ENCODE measurements around the gene AHSA1.

The AHSA1 gene

GRCh38 chr14:77457522-77458248 is at the start of gene AHSA1, which contains the start of gene VIPAS39:
AHSA1 (plus strand) TSS chr14:77458093; CDS start chr14:77458190, 97 bp downstream.
VIPAS39 (minus strand) TSS chr14:77457601; CDS start chr14:77454102, 3,499 bp downstream.
- TF ChIP-seq TCF12 (IDR thresholded peaks at IDR 0.05; ENCODE audit: low read depth) (peak; percentile 20; the same call in 1 of the 2 replicates), EP300 (IDR thresholded peaks at IDR 0.05; ENCODE audit: borderline replicate concordance) (no peak), USF1 (IDR thresholded peaks at IDR 0.05) (no peak), YY1 (IDR thresholded peaks at IDR 0.05; ENCODE audit: low read depth) (peak; percentile 20; the same call in 1 of the 2 replicates), EGR1 (IDR thresholded peaks at IDR 0.05) (no peak), MAX (IDR thresholded peaks at IDR 0.05) (peak; percentile 69), NFIC (IDR thresholded peaks at IDR 0.05) (no peak), CREB1 (IDR thresholded peaks at IDR 0.05; ENCODE audit: low read depth) (peak; percentile 93), FOXM1 (IDR thresholded peaks at IDR 0.05; ENCODE audit: borderline replicate concordance, low read depth) (no peak; the same call in 1 of the 2 replicates), TAF1 (IDR thresholded peaks at IDR 0.05; ENCODE audit: low read depth) (peak; percentile 93), TEAD4 (IDR thresholded peaks at IDR 0.05) (no peak), ZBTB7A (IDR thresholded peaks at IDR 0.05; ENCODE audit: low read depth) (no peak), RAD21 (IDR thresholded peaks at IDR 0.05; ENCODE audit: low read depth) (no peak)

- TF ChIP-seq REST (IDR thresholded peaks at IDR 0.05; ENCODE audit: low read depth) (no peak), RAD21 (IDR thresholded peaks at IDR 0.05; ENCODE audit: low read depth) (peak; percentile 31; the same call in 1 of the 2 replicates), TEAD4 (IDR thresholded peaks at IDR 0.05) (no peak), FOXM1 (IDR thresholded peaks at IDR 0.05; ENCODE audit: borderline replicate concordance, low read depth) (no peak), TCF12 (IDR thresholded peaks at IDR 0.05; ENCODE audit: low read depth) (no peak)
Observed at GRCh38 chr14:77409131-77409533, 48.8 kb upstream of the AHSA1 start.

- TF ChIP-seq ZBTB7A (IDR thresholded peaks at IDR 0.05; ENCODE audit: low read depth) (no peak), NFIC (IDR thresholded peaks at IDR 0.05) (no peak), TAF1 (IDR thresholded peaks at IDR 0.05; ENCODE audit: low read depth) (no peak), USF1 (IDR thresholded peaks at IDR 0.05) (no peak), RAD21 (IDR thresholded peaks at IDR 0.05; ENCODE audit: low read depth) (no peak), TEAD4 (IDR thresholded peaks at IDR 0.05) (no peak), FOXM1 (IDR thresholded peaks at IDR 0.05; ENCODE audit: borderline replicate concordance, low read depth) (no peak), EGR1 (IDR thresholded peaks at IDR 0.05) (no peak), TCF12 (IDR thresholded peaks at IDR 0.05; ENCODE audit: low read depth) (no peak), CREB1 (IDR thresholded peaks at IDR 0.05; ENCODE audit: low read depth) (no peak), MAX (IDR thresholded peaks at IDR 0.05) (no peak), EP300 (IDR thresholded peaks at IDR 0.05; ENCODE audit: borderline replicate concordance) (no peak), YY1 (IDR thresholded peaks at IDR 0.05; ENCODE audit: low read depth) (no peak), REST (IDR thresholded peaks at IDR 0.05; ENCODE audit: low read depth) (no peak), CEBPB (IDR thresholded peaks at IDR 0.05) (no peak)
Observed at GRCh38 chr14:77416836-77417235, 41.1 kb upstream of the AHSA1 start.

- TF ChIP-seq TCF12 (IDR thresholded peaks at IDR 0.05; ENCODE audit: low read depth) = no peak
- no peak for TF ChIP-seq USF1 (IDR thresholded peaks at IDR 0.05)
- no peak for TF ChIP-seq YY1 (IDR thresholded peaks at IDR 0.05; ENCODE audit: low read depth)
- TF ChIP-seq EP300 (IDR thresholded peaks at IDR 0.05; ENCODE audit: borderline replicate concordance) = no peak
- TF ChIP-seq TEAD4 (IDR thresholded peaks at IDR 0.05) = no peak
- TF ChIP-seq REST (IDR thresholded peaks at IDR 0.05; ENCODE audit: low read depth) = no peak
- TF ChIP-seq FOXM1 (IDR thresholded peaks at IDR 0.05; ENCODE audit: borderline replicate concordance, low read depth) = no peak
- TF ChIP-seq TAF1 (IDR thresholded peaks at IDR 0.05; ENCODE audit: low read depth) = no peak
- no peak for TF ChIP-seq MAX (IDR thresholded peaks at IDR 0.05)
- no peak for TF ChIP-seq RAD21 (IDR thresholded peaks at IDR 0.05; ENCODE audit: low read depth)
- no peak for TF ChIP-seq ZBTB7A (IDR thresholded peaks at IDR 0.05; ENCODE audit: low read depth)
- TF ChIP-seq EGR1 (IDR thresholded peaks at IDR 0.05) = no peak
- no peak for TF ChIP-seq CREB1 (IDR thresholded peaks at IDR 0.05; ENCODE audit: low read depth)
- TF ChIP-seq NFIC (IDR thresholded peaks at IDR 0.05) = no peak
- TF ChIP-seq CEBPB (IDR thresholded peaks at IDR 0.05) = no peak
Observed at GRCh38 chr14:77421201-77421600, 36.7 kb upstream of the AHSA1 start.
